Measurements from ENCODE around the gene LRRC8E. TPM values are rescaled to one million over a fixed set of nuclear protein-coding genes. Genes with fewer than 3 reads are reported as not detected.

Gene LRRC8E
- total RNA-seq, 6 experiments from 2014 or later = 4.9 to 7.3 (median 6.1) TPM

DNA sequence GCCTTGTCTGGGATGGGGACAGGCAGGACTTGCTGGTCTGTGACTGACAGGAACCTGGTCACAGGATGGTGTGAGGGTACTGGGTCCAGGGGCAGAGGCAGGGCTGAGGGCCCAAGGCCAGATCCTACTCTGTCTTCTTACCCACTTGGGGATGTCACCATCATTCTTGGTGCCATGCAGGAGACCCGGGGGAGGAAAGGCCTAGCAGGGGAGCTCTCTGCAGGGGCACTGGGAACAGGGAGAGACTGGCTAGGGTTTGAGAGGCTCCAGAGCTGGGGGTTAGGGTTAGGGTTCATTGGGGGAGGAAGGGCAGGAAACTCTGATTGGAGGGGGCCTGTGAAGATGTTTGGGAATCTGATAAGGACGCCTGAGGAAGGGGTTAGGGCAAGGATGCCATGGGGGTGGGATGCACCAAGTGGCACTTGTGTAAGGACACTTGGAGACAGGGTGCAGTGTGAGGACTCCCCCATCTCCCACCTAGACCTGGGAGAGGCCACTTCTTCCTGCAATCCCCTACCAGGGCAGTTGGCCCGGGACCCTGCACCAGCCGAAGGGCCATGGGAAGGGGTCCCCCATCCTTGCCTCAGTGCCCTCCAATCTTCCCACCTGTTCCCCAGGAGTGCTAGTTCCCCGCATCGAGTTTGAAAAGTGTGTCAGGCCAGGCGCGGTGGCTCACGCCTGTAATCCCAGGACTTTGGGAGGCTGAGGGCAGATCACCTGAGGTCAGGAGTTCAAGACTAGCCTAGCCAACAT is 21.0 kb upstream of the LRRC8E start:
- Mint-ChIP-seq H3K27ac (no peak overlapping the region), H3K4me1 (ENCODE audit: low read depth) (peaks cover 11% of the 10 kb centered on the region), H3K9me3 (no peaks in the 10 kb centered on the region), H3K4me3 (no peak overlapping the region), H3K27me3 (ENCODE audit: insufficient read depth) (peaks cover 8% of the 10 kb centered on the region), H3K36me3 (ENCODE audit: low read depth) (no peaks in the 10 kb centered on the region)
- TF ChIP-seq, protein P1, sequence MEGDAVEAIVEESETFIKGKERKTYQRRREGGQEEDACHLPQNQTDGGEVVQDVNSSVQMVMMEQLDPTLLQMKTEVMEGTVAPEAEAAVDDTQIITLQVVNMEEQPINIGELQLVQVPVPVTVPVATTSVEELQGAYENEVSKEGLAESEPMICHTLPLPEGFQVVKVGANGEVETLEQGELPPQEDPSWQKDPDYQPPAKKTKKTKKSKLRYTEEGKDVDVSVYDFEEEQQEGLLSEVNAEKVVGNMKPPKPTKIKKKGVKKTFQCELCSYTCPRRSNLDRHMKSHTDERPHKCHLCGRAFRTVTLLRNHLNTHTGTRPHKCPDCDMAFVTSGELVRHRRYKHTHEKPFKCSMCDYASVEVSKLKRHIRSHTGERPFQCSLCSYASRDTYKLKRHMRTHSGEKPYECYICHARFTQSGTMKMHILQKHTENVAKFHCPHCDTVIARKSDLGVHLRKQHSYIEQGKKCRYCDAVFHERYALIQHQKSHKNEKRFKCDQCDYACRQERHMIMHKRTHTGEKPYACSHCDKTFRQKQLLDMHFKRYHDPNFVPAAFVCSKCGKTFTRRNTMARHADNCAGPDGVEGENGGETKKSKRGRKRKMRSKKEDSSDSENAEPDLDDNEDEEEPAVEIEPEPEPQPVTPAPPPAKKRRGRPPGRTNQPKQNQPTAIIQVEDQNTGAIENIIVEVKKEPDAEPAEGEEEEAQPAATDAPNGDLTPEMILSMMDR (IDR thresholded peaks at IDR 0.05) = no peak
- DNase-seq = no peak

- H3K9me3 Mint-ChIP-seq = no peaks in the 10 kb centered on the region
- TF ChIP-seq, protein P1 (IDR thresholded peaks at IDR 0.05) = no peak
- peaks cover 11% of the 10 kb centered on the region for H3K4me1 Mint-ChIP-seq (ENCODE audit: low read depth)
- H3K27ac Mint-ChIP-seq = no peak overlapping the region
- peaks cover 12% of the 10 kb centered on the region for H3K27me3 Mint-ChIP-seq (ENCODE audit: insufficient read depth)
- no peak for DNase-seq
- H3K4me3 Mint-ChIP-seq = no peak overlapping the region
- no peaks in the 10 kb centered on the region for H3K36me3 Mint-ChIP-seq (ENCODE audit: low read depth)
These were observed 20.0 kb upstream of the LRRC8E start for GRCh38 chr19:7868326-7868670.

DNA sequence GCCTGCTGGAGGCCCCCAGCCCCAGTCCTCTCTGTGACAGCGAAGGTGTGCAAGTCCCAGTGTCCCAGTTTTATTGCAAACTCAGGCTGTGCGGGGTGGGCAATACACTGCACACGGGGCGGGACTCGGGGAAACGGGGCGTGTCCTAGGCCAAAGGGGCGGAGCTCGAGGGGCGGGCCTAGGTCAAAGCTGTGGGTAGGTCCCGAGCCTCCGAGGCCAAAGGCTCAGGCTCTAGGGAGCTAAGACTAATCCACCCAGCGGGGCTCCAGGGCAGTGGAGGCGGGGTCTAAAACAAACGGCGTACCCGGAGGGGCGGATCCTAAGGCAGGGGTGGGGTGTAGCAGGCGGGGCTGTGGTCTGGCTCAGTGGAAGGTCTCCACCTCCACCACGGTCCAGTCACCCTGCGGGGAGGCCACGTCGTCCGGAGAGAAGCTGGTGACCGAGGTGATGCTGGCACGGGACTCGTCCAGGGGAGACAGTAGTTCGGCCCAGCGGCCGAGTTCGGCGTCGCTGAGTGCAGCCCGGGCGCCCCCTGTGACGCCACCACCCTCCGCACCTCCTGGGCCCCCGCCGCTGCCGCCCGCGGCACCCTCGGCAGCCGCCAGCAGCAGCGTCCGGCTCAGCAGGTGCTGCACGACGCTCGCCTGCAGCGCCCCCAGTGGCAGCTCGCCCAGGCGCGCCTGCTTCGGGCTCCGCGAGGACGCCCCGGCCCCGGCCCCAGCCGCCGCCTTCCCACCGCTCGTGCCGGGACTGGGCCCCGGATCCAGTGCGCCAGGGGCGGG is 19.4 kb upstream of the LRRC8E start:
- Mint-ChIP-seq H3K4me3 (peak overlapping the region; percentile 60; the same call in 1 of the 2 replicates), H3K9me3 (no peaks in the 10 kb centered on the region), H3K27me3 (ENCODE audit: insufficient read depth) (peaks cover 16% of the 10 kb centered on the region), H3K36me3 (ENCODE audit: low read depth) (no peaks in the 10 kb centered on the region), H3K27ac (no peak overlapping the region), H3K4me1 (ENCODE audit: low read depth) (peaks cover 11% of the 10 kb centered on the region)
- DNase-seq = peak; percentile 15
- TF ChIP-seq, protein P1 (IDR thresholded peaks at IDR 0.05) = peak; percentile 87

DNA sequence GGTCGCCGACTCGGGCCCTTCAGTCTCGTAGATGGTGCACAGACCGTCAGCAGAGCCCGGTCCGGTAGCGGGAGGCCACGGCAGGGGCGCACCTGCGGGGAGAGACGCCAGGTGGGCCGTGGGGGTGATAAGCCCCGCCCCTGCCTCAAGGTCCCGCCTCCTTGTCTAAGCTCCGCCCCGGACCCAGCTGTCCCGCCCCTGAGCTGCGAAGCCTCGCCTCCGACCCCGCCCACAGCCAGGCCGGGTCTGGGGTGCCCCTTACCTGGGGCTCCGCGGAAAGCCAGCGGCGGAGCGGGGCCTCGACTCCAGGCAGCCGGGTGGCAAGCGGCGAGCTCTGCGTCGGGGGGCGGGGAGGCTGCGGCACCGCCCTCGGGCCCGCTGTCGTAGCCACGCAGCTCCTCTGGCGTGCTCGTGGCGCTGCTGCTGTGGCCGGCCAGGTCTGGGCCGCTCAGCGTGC is 18.8 kb upstream of the LRRC8E start:
- Mint-ChIP-seq H3K4me3 (no peak overlapping the region), H3K27ac (no peak overlapping the region), H3K4me1 (ENCODE audit: low read depth) (peaks cover 11% of the 10 kb centered on the region), H3K9me3 (no peaks in the 10 kb centered on the region), H3K27me3 (ENCODE audit: insufficient read depth) (peaks cover 16% of the 10 kb centered on the region), H3K36me3 (ENCODE audit: low read depth) (no peaks in the 10 kb centered on the region)
- TF ChIP-seq, protein P1 (IDR thresholded peaks at IDR 0.05) = peak; percentile 61
- DNase-seq = no peak

- Mint-ChIP-seq H3K36me3 (ENCODE audit: low read depth) (no peaks in the 10 kb centered on the region), H3K9me3 (no peaks in the 10 kb centered on the region), H3K27ac (no peak overlapping the region), H3K27me3 (ENCODE audit: insufficient read depth) (peaks cover 20% of the 10 kb centered on the region), H3K4me1 (ENCODE audit: low read depth) (peaks cover 11% of the 10 kb centered on the region), H3K4me3 (no peak overlapping the region)
- TF ChIP-seq, protein P1 (IDR thresholded peaks at IDR 0.05) = no peak
- no peak for DNase-seq
These were observed 18.3 kb upstream of the LRRC8E start for GRCh38 chr19:7869910-7870511.

Data from HFFc6 (cell line).